WTC11 (cell line): ENCODE results near the gene CNPY3. TPM values are rescaled to one million over a fixed set of nuclear protein-coding genes. Genes with fewer than 3 reads are reported as not detected.

ENCODE experiments used
- ATAC-seq: fragments of 200-7000 bp; cut with Tn5 transposase; 2 replicates; pipeline ENCODE4 v1.10.0; 2021; ENCODE audit warnings: mild to moderate bottlenecking, moderate library complexity
- CTCF ChIA-PET: fragments of 300-600 bp; sonication (Branson Sonifier 250); formaldehyde crosslinking; loops from one replicate; lab custom pipeline; 2021; ENCODE audit warnings: antibody characterized with exemption; lab: Charles Lee
- POLR2A ChIA-PET: fragments of 350-600 bp; sonication (Branson Sonifier 250); formaldehyde crosslinking; loops from one replicate; lab custom pipeline; 2021; ENCODE audit warnings: antibody characterized with exemption; lab: Charles Lee
- DNase-seq: peaks from one replicate; pipeline ENCODE4 v3.0.0; 2021; ENCODE audit warnings: low spot score
- H3K27ac Mint-ChIP-seq: 2 replicates; pipeline ENCODE4 v1.8.0; 2021; ENCODE audit warnings: mixed read lengths
- H3K27me3 Mint-ChIP-seq: 2 replicates; pipeline ENCODE4 v1.8.0; 2021; ENCODE audit warnings: low read depth, mild to moderate bottlenecking, moderate library complexity, mixed read lengths
- H3K36me3 Mint-ChIP-seq: 2 replicates; pipeline ENCODE4 v1.8.0; 2021; ENCODE audit warnings: mixed read lengths
- H3K4me1 Mint-ChIP-seq: 2 replicates; pipeline ENCODE4 v1.8.0; 2022; ENCODE audit warnings: mixed read lengths
- H3K4me3 Mint-ChIP-seq: 2 replicates; pipeline ENCODE4 v1.8.0; 2021; ENCODE audit warnings: mild to moderate bottlenecking, moderate library complexity, mixed read lengths
- H3K9me3 Mint-ChIP-seq: 2 replicates; pipeline ENCODE4 v1.8.0; 2021; ENCODE audit warnings: mixed read lengths
- CBFB ChIP-seq: sonication (generic); formaldehyde crosslinking; IDR thresholded peaks from 2 replicates; pipeline ENCODE4 v1.8.1; 2022; ENCODE audit warnings: mild to moderate bottlenecking, low read depth, missing genetic modification reagents
- ELF4 ChIP-seq: sonication (generic); formaldehyde crosslinking; IDR thresholded peaks from 2 replicates; pipeline ENCODE4 v1.8.1; 2022; ENCODE audit warnings: low read depth, mild to moderate bottlenecking, moderate library complexity, missing genetic modification reagents
- ESRRA ChIP-seq: sonication (generic); formaldehyde crosslinking; IDR thresholded peaks from 2 replicates; pipeline ENCODE4 v1.8.1; 2022; ENCODE audit warnings: mild to moderate bottlenecking, missing genetic modification reagents, borderline replicate concordance
- FOXJ3 ChIP-seq: sonication (generic); formaldehyde crosslinking; IDR thresholded peaks from 2 replicates; pipeline ENCODE4 v1.9.0; 2021; ENCODE audit warnings: missing genetic modification reagents, mild to moderate bottlenecking, borderline replicate concordance
- MYBL2 ChIP-seq: sonication (generic); formaldehyde crosslinking; IDR thresholded peaks from 2 replicates; pipeline ENCODE4 v1.8.1; 2023; ENCODE audit warnings: mild to moderate bottlenecking, moderate library complexity, missing genetic modification reagents
- SMAD3 ChIP-seq: sonication (generic); formaldehyde crosslinking; IDR thresholded peaks from 2 replicates; pipeline ENCODE4 v1.8.0; 2022; ENCODE audit warnings: missing genetic modification reagents, mild to moderate bottlenecking, borderline replicate concordance
- SP1 ChIP-seq: sonication (generic); formaldehyde crosslinking; conservative IDR thresholded peaks from 2 replicates; pipeline ENCODE4 v1.8.1; 2022; ENCODE audit warnings: missing genetic modification reagents
- TP53 ChIP-seq: sonication (generic); formaldehyde crosslinking; IDR thresholded peaks from 2 replicates; pipeline ENCODE4 v1.8.1; 2023; ENCODE audit warnings: mild to moderate bottlenecking, missing genetic modification reagents
- ZNF263 ChIP-seq: sonication (generic); formaldehyde crosslinking; IDR thresholded peaks from 2 replicates; pipeline ENCODE4 v1.8.1; 2022; ENCODE audit warnings: low read depth, mild to moderate bottlenecking, moderate library complexity, missing genetic modification reagents
- total RNA-seq: library from RNA; stranded (reverse); gene quantifications from 3 replicates; pipeline ENCODE4 v1.2.3, GENCODE V29; 2021
- TF ChIP-seq, protein P1 (sequence below): sonication (generic); formaldehyde crosslinking; IDR thresholded peaks from 2 replicates; pipeline ENCODE4 v1.8.0; 2022; ENCODE audit warnings: mild to moderate bottlenecking, missing genetic modification reagents
- TF ChIP-seq, protein P2 (sequence below): fragments of 250-450 bp; sonication (Bioruptor Pico); IDR thresholded peaks from 2 replicates; pipeline ENCODE4 v1.8.0; 2021; ENCODE audit warnings: mild to moderate bottlenecking
- TF ChIP-seq, protein P3 (sequence below): sonication (generic); formaldehyde crosslinking; IDR thresholded peaks from 2 replicates; pipeline ENCODE4 v1.8.0; 2022; ENCODE audit warnings: mild to moderate bottlenecking, missing genetic modification reagents
- TF ChIP-seq, protein P4 (sequence below): sonication (generic); formaldehyde crosslinking; IDR thresholded peaks from 2 replicates; pipeline ENCODE4 v1.8.1; 2022; ENCODE audit warnings: low read depth, mild to moderate bottlenecking, moderate library complexity, missing genetic modification reagents, borderline replicate concordance
- TF ChIP-seq, protein P5 (sequence below): sonication (generic); formaldehyde crosslinking; IDR thresholded peaks from 2 replicates; pipeline ENCODE4 v1.8.0; 2023; ENCODE audit warnings: mild to moderate bottlenecking, missing genetic modification reagents
- TF ChIP-seq, protein P6 (sequence below): sonication (generic); formaldehyde crosslinking; IDR thresholded peaks from 2 replicates; pipeline ENCODE4 v1.8.0; 2023; ENCODE audit warnings: missing genetic modification reagents, mild to moderate bottlenecking, borderline replicate concordance
- TF ChIP-seq, protein P7 (sequence below): sonication (generic); formaldehyde crosslinking; IDR thresholded peaks from 2 replicates; pipeline ENCODE4 v1.8.1; 2022; ENCODE audit warnings: mild to moderate bottlenecking, missing genetic modification reagents, moderate library complexity, borderline replicate concordance
- TF ChIP-seq, protein P8 (sequence below): fragments of 250-450 bp; sonication (Bioruptor Pico); conservative IDR thresholded peaks from 2 replicates; pipeline ENCODE4 v1.9.0; 2021; ENCODE audit warnings: mild to moderate bottlenecking
- TF ChIP-seq, protein P9 (sequence below): sonication (generic); formaldehyde crosslinking; conservative IDR thresholded peaks from 2 replicates; pipeline ENCODE4 v1.8.1; 2022; ENCODE audit warnings: mild to moderate bottlenecking, missing genetic modification reagents

The CNPY3 gene
- total RNA-seq, 1 experiment from 2014 or later, result 67.0 TPM

DNA sequence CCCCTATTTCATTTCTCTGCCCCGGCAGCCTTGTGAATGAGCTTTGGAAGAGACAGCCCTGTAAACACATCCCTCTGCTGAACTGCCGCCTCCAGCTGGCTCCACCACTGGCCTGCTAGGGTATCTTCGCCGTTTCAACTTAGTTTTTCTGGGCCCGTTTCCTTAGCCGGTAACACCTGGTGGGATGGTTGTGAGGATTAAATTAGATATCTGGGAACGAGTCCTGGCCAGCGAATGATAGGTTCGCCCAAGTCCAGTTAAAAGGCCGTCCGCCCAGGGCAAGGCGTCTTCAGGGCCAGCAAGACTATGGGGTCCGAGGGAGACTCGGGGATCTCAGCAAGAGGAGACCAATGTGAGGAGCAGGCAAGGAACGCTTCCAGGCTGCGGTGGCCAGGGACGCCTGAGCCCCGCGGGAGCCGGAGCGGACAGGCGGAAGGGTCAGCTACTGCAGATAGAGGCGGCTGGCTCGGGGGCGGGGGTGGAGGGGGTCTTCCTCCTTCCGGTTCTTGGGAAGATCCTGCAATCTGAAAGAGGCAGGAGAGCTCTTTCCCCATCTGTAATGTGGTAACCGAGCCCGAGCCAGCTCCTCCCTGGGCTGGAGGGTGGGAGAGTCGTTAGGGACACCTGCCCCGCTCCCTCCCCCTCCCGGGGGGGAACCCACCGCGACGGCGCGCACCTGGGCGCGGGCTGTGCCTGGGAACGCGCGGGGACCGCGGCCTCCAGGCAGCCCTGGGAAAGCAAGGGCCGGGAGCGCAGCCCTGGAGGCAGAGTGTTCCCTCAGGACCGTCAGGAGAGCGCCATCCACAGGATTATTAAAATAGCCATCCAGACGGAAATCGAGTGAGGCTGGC, 17.9 kb upstream of the CNPY3 start:
- ATAC-seq, result peak; percentile 81
- no peaks in the 10 kb centered on the region for H3K36me3 Mint-ChIP-seq
- H3K4me1 Mint-ChIP-seq, result peaks cover 5% of the 10 kb centered on the region
- H3K27ac Mint-ChIP-seq, result peak overlapping the region; percentile 98
- H3K27me3 Mint-ChIP-seq, result no peaks in the 10 kb centered on the region; the same call in 1 of the 2 replicates
- no peaks in the 10 kb centered on the region for H3K9me3 Mint-ChIP-seq
- peak overlapping the region; percentile 87 for H3K4me3 Mint-ChIP-seq
- POLR2A ChIA-PET, result interaction anchor here (0.6 to 2.1 kb wide), 14 partner anchors 18 to 335 kb away, joined by 3 to 35 read pairs (median 3); partner anchors contain the start of genes CNPY3, GNMT, KLC4 and KLHDC3
- CTCF ChIA-PET, result interaction anchor here (0.6 to 2.5 kb wide), 26 partner anchors 10 to 527 kb away, joined by 3 to 28 read pairs (median 4); partner anchors contain the start of genes CNPY3, CUL7, KLHDC3 and MEA1
- DNase-seq, result peak; percentile 85
- TF ChIP-seq, protein P1, sequence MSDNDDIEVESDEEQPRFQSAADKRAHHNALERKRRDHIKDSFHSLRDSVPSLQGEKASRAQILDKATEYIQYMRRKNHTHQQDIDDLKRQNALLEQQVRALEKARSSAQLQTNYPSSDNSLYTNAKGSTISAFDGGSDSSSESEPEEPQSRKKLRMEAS (CRISPR knock-in tag), result peak; percentile 61; the same call in 1 of the 2 replicates
- TF ChIP-seq FOXJ3 (CRISPR knock-in tag), result no peak
- TF ChIP-seq CBFB (CRISPR knock-in tag), result 0 out of 2 replicates have a peak, but pooled peaks have one; percentile 49
- peak; percentile 5; the same call in 1 of the 2 replicates for TF ChIP-seq MYBL2 (CRISPR knock-in tag)
- TF ChIP-seq SMAD3, result no peak
- TF ChIP-seq, protein P2, sequence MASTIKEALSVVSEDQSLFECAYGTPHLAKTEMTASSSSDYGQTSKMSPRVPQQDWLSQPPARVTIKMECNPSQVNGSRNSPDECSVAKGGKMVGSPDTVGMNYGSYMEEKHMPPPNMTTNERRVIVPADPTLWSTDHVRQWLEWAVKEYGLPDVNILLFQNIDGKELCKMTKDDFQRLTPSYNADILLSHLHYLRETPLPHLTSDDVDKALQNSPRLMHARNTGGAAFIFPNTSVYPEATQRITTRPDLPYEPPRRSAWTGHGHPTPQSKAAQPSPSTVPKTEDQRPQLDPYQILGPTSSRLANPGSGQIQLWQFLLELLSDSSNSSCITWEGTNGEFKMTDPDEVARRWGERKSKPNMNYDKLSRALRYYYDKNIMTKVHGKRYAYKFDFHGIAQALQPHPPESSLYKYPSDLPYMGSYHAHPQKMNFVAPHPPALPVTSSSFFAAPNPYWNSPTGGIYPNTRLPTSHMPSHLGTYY (CRISPR knock-in tag), result no peak
- TF ChIP-seq, protein P3, sequence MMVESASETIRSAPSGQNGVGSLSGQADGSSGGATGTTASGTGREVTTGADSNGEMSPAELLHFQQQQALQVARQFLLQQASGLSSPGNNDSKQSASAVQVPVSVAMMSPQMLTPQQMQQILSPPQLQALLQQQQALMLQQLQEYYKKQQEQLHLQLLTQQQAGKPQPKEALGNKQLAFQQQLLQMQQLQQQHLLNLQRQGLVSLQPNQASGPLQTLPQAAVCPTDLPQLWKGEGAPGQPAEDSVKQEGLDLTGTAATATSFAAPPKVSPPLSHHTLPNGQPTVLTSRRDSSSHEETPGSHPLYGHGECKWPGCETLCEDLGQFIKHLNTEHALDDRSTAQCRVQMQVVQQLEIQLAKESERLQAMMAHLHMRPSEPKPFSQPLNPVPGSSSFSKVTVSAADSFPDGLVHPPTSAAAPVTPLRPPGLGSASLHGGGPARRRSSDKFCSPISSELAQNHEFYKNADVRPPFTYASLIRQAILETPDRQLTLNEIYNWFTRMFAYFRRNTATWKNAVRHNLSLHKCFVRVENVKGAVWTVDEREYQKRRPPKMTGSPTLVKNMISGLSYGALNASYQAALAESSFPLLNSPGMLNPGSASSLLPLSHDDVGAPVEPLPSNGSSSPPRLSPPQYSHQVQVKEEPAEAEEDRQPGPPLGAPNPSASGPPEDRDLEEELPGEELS (CRISPR knock-in tag), result no peak; the same call in 1 of the 2 replicates
- TF ChIP-seq TP53 (CRISPR knock-in tag), result peak; percentile 39; the same call in 1 of the 2 replicates
- TF ChIP-seq, protein P4, sequence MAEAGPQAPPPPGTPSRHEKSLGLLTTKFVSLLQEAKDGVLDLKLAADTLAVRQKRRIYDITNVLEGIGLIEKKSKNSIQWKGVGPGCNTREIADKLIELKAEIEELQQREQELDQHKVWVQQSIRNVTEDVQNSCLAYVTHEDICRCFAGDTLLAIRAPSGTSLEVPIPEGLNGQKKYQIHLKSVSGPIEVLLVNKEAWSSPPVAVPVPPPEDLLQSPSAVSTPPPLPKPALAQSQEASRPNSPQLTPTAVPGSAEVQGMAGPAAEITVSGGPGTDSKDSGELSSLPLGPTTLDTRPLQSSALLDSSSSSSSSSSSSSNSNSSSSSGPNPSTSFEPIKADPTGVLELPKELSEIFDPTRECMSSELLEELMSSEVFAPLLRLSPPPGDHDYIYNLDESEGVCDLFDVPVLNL, result 0 out of 2 replicates have a peak, but pooled peaks have one; percentile 66
- TF ChIP-seq SP1 (CRISPR knock-in tag), result 0 out of 2 replicates have a peak, but pooled peaks have one; percentile 40
- TF ChIP-seq, protein P5, sequence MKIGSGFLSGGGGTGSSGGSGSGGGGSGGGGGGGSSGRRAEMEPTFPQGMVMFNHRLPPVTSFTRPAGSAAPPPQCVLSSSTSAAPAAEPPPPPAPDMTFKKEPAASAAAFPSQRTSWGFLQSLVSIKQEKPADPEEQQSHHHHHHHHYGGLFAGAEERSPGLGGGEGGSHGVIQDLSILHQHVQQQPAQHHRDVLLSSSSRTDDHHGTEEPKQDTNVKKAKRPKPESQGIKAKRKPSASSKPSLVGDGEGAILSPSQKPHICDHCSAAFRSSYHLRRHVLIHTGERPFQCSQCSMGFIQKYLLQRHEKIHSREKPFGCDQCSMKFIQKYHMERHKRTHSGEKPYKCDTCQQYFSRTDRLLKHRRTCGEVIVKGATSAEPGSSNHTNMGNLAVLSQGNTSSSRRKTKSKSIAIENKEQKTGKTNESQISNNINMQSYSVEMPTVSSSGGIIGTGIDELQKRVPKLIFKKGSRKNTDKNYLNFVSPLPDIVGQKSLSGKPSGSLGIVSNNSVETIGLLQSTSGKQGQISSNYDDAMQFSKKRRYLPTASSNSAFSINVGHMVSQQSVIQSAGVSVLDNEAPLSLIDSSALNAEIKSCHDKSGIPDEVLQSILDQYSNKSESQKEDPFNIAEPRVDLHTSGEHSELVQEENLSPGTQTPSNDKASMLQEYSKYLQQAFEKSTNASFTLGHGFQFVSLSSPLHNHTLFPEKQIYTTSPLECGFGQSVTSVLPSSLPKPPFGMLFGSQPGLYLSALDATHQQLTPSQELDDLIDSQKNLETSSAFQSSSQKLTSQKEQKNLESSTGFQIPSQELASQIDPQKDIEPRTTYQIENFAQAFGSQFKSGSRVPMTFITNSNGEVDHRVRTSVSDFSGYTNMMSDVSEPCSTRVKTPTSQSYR (CRISPR knock-in tag), result no peak
- TF ChIP-seq ESRRA (CRISPR knock-in tag), result no peak
- TF ChIP-seq, protein P6, sequence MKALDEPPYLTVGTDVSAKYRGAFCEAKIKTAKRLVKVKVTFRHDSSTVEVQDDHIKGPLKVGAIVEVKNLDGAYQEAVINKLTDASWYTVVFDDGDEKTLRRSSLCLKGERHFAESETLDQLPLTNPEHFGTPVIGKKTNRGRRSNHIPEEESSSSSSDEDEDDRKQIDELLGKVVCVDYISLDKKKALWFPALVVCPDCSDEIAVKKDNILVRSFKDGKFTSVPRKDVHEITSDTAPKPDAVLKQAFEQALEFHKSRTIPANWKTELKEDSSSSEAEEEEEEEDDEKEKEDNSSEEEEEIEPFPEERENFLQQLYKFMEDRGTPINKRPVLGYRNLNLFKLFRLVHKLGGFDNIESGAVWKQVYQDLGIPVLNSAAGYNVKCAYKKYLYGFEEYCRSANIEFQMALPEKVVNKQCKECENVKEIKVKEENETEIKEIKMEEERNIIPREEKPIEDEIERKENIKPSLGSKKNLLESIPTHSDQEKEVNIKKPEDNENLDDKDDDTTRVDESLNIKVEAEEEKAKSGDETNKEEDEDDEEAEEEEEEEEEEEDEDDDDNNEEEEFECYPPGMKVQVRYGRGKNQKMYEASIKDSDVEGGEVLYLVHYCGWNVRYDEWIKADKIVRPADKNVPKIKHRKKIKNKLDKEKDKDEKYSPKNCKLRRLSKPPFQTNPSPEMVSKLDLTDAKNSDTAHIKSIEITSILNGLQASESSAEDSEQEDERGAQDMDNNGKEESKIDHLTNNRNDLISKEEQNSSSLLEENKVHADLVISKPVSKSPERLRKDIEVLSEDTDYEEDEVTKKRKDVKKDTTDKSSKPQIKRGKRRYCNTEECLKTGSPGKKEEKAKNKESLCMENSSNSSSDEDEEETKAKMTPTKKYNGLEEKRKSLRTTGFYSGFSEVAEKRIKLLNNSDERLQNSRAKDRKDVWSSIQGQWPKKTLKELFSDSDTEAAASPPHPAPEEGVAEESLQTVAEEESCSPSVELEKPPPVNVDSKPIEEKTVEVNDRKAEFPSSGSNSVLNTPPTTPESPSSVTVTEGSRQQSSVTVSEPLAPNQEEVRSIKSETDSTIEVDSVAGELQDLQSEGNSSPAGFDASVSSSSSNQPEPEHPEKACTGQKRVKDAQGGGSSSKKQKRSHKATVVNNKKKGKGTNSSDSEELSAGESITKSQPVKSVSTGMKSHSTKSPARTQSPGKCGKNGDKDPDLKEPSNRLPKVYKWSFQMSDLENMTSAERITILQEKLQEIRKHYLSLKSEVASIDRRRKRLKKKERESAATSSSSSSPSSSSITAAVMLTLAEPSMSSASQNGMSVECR, result no peak
- TF ChIP-seq ELF4 (CRISPR knock-in tag), result no peak
- TF ChIP-seq, protein P7, sequence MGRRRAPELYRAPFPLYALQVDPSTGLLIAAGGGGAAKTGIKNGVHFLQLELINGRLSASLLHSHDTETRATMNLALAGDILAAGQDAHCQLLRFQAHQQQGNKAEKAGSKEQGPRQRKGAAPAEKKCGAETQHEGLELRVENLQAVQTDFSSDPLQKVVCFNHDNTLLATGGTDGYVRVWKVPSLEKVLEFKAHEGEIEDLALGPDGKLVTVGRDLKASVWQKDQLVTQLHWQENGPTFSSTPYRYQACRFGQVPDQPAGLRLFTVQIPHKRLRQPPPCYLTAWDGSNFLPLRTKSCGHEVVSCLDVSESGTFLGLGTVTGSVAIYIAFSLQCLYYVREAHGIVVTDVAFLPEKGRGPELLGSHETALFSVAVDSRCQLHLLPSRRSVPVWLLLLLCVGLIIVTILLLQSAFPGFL (CRISPR knock-in tag), result no peak
- no peak for TF ChIP-seq ZNF263
- TF ChIP-seq, protein P8, sequence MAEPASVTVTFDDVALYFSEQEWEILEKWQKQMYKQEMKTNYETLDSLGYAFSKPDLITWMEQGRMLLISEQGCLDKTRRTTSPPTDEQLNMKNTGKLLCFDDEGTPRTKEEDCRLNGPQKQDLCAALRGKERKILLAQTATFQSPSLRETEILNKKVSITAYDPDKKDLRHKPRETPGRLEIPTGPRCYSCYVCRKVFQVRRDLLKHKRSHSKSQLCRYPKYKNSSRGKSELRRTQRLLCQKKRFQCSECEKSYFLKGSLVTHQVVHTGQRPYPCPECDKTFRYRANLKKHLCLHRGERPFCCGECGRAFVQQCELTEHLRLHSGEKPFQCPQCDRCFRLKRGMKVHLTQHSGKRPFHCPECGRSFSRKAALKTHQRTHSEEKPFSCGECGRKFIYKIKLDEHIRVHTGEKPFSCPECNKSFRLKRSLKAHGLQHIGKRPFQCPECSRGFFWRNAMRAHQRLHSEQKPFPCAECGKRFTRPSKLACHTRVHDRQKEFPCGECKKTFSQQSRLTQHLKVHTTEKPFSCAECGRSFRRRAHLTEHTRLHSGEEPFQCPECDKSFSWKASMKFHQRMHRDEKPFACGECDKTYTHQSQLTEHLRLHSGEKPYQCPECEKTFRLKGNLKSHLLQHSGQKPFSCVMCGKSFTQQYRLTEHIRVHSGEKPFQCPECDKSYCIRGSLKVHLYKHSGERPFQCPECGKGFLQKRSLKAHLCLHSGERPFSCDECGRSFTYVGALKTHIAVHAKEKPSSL (CRISPR knock-in tag), result no peak
- TF ChIP-seq, protein P9, sequence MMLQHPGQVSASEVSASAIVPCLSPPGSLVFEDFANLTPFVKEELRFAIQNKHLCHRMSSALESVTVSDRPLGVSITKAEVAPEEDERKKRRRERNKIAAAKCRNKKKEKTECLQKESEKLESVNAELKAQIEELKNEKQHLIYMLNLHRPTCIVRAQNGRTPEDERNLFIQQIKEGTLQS (CRISPR knock-in tag), result no peak
